ENCODE data around the gene TMPRSS7. TPM values are rescaled to one million over a fixed set of nuclear protein-coding genes. Genes with fewer than 3 reads are reported as not detected.

TMPRSS7 gene
- total and polyA plus RNA-seq, 2 of the 8 experiments (the other 6 are each of a cell fraction or from before 2014, with no cell fraction given), result not detected

DNA sequence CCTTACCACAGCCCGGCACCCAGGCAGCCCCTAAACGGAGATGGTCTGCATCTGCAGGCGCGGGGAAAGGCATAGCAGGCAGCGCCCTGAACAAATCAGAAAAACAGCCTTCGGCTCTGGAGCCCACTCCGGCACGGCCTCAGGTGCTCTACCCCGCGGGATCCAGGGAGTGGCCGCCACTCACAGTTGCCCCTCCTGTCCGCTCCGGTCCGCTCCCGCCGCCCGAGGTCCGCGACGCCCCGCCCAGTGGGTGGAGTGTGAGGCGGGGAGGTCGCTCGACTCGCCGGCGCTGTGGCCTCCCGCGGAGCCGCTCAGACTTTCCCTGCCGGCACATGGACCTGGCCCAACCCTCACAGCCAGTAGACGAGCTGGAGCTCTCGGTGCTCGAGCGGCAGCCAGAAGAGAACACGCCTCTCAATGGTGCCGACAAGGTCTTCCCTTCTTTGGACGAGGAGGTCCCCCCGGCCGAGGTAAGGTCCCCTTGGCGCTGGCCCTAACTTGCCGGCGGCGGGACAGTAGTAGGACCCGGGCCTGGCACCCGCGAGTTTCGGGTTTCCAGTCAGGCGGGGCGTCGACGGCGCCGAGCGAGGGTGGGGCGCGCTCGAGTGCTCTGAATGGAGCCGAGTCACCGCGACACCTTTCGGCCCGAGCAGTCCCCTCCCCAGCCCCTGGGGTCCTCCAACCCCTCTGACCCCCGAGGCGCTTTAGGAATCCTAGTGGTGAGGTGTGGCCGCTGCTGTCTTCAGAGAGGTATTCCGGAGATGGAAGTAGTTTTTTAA lies 51.7 kb downstream of the TMPRSS7 start, which contains the start of gene C3orf52 (continued):
- no peak for TF ChIP-seq RNF2 (IDR thresholded peaks at IDR 0.05; ENCODE audit: borderline replicate concordance, low read depth, low read length, missing control alignments, poor library complexity, severe bottlenecking)
- TF ChIP-seq CREB1 (IDR thresholded peaks at IDR 0.05), result no peak
- TF ChIP-seq SIRT6 (IDR thresholded peaks at IDR 0.05; ENCODE audit: low read length), result no peak
- no peak for TF ChIP-seq YY1 (IDR thresholded peaks at IDR 0.05; ENCODE audit: low read depth, low read length)
- no peak for TF ChIP-seq TCF12 (IDR thresholded peaks at IDR 0.05; ENCODE audit: low read depth, low read length)
- no peak for TF ChIP-seq EP300 (IDR thresholded peaks at IDR 0.05; ENCODE audit: borderline replicate concordance in 1 of 2, low read depth in 2 of 2, low read length in 2 of 2)
- TF ChIP-seq JUND (IDR thresholded peaks at IDR 0.05; ENCODE audit: low read length), result no peak
- TF ChIP-seq SP1 (IDR thresholded peaks at IDR 0.05; ENCODE audit: low read depth, low read length), result no peak
- no peak for TF ChIP-seq POU5F1 (IDR thresholded peaks at IDR 0.05; ENCODE audit: low read depth, low read length)
- no peak for TF ChIP-seq CHD2 (IDR thresholded peaks at IDR 0.05; ENCODE audit: low read length)
- no peak for TF ChIP-seq NANOG (IDR thresholded peaks at IDR 0.05; ENCODE audit: insufficient read depth, low read depth, low read length, poor library complexity, severe bottlenecking)
- TF ChIP-seq RAD21 (IDR thresholded peaks at IDR 0.05 in 1 of 2, conservative IDR thresholded peaks at IDR 0.05 in 1 of 2; ENCODE audit: low read depth in 2 of 2, low read length in 2 of 2), result no peak
- TF ChIP-seq GTF2F1 (IDR thresholded peaks at IDR 0.05; ENCODE audit: borderline replicate concordance, low read depth, low read length), result no peak
- TF ChIP-seq KDM1A (IDR thresholded peaks at IDR 0.05; ENCODE audit: borderline replicate concordance, low read length), result no peak
- peak in 1 of 2 experiments; percentile 81; a peak in 2 of 4 replicates for TF ChIP-seq SIN3A (conservative IDR thresholded peaks at IDR 0.05 in 1 of 2, IDR thresholded peaks at IDR 0.05 in 1 of 2; ENCODE audit: low read depth in 1 of 2, low read length in 2 of 2)
- peak; percentile 69 for TF ChIP-seq TBP (IDR thresholded peaks at IDR 0.05; ENCODE audit: low read depth, low read length)
- TF ChIP-seq CTBP2 (IDR thresholded peaks at IDR 0.05; ENCODE audit: borderline replicate concordance, insufficient read depth, insufficient read length, low read length), result no peak
- TF ChIP-seq POLR2A (IDR thresholded peaks at IDR 0.05; ENCODE audit: control extremely low read depth in 1 of 2, low read depth in 2 of 2, low read length in 2 of 2), result peak in 1 of 2 experiments; percentile 74; a peak in 2 of 3 replicates
- TF ChIP-seq SRF (IDR thresholded peaks at IDR 0.05; ENCODE audit: low read depth, low read length), result no peak
- TF ChIP-seq MAFK (IDR thresholded peaks at IDR 0.05; ENCODE audit: low read depth, low read length), result no peak
- TF ChIP-seq RFX5 (IDR thresholded peaks at IDR 0.05; ENCODE audit: borderline replicate concordance, low read depth, low read length), result no peak
- no peak for TF ChIP-seq BCL11A (IDR thresholded peaks at IDR 0.05; ENCODE audit: low read depth in 2 of 2, low read length in 2 of 2)
- TF ChIP-seq, protein P1, sequence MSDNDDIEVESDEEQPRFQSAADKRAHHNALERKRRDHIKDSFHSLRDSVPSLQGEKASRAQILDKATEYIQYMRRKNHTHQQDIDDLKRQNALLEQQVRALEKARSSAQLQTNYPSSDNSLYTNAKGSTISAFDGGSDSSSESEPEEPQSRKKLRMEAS (IDR thresholded peaks at IDR 0.05), result peak; percentile 96
- TF ChIP-seq GABPA (IDR thresholded peaks at IDR 0.05; ENCODE audit: borderline replicate concordance, insufficient read depth, low read length), result no peak
